DMS79 treated with DMSO at 0.1 percent for 48 hours (cell line): ENCODE results near the gene GOPC.
"Not testable (repeated sequence)": the region's sequence is repeated elsewhere in the genome, so short reads cannot be mapped to it uniquely, and the experiment has no call there.

Source experiments
- DNase-seq: peaks from one replicate; lab custom pipeline; 2025; lab: John Stamatoyannopoulos, UW

Gene GOPC

GRCh38 chr6:117548797-117549301, 53.5 kb downstream of the GOPC start:
- DNase-seq = peak; percentile 34

- peak; percentile 33 for DNase-seq
Observed at GRCh38 chr6:117547688-117548621, 54.4 kb downstream of the GOPC start.

- no peak for DNase-seq
Observed at GRCh38 chr6:117546674-117547073, 55.6 kb downstream of the GOPC start.

- DNase-seq = no peak
Observed at GRCh38 chr6:117545161-117545595, 57.1 kb downstream of the GOPC start.

- DNase-seq = no peak
Observed at GRCh38 chr6:117544716-117545115, 57.6 kb downstream of the GOPC start.

- DNase-seq = no peak
Observed at GRCh38 chr6:117542493-117542892, 59.8 kb downstream of the GOPC start.

GRCh38 chr6:117540670-117541069, 61.6 kb downstream of the GOPC start:
- no peak for DNase-seq

GRCh38 chr6:117538615-117539014, 63.7 kb downstream of the GOPC start:
- no peak for DNase-seq

- DNase-seq = no peak
Observed at GRCh38 chr6:117536317-117536716, 66.0 kb downstream of the GOPC start.

GRCh38 chr6:117534974-117535373, 67.3 kb downstream of the GOPC start:
- no peak for DNase-seq

GRCh38 chr6:117533775-117534174, 68.5 kb downstream of the GOPC start:
- DNase-seq = no peak

- no peak for DNase-seq
Observed at GRCh38 chr6:117531809-117532725, 70.2 kb downstream of the GOPC start.

- no peak for DNase-seq
Observed at GRCh38 chr6:117531346-117531745, 71.0 kb downstream of the GOPC start.

- DNase-seq = no peak
Observed at GRCh38 chr6:117530467-117531242, 71.7 kb downstream of the GOPC start.

- DNase-seq = no peak
Observed at GRCh38 chr6:117525607-117526006, 76.7 kb downstream of the GOPC start.

- DNase-seq = no peak
Observed at GRCh38 chr6:117521791-117522502, 80.4 kb downstream of the GOPC start.

GRCh38 chr6:117520603-117521395, 81.5 kb downstream of the GOPC start:
- no peak for DNase-seq

- DNase-seq = no peak
Observed at GRCh38 chr6:117518870-117519269, 83.4 kb downstream of the GOPC start.

- not testable (repeated sequence) for DNase-seq
Observed at GRCh38 chr6:117517995-117518394, 84.3 kb downstream of the GOPC start.

- no peak for DNase-seq
Observed at GRCh38 chr6:117515326-117515725, 87.0 kb downstream of the GOPC start.
